ENCODE measurements around the gene POU2AF2.
A peak's percentile ranks its signal among the peaks of the same experiment; 100 is the strongest.

The POU2AF2 gene

GRCh38 chr11:111297696-111298095, 52.2 kb downstream of the POU2AF2 start:
- no peaks in the 10 kb centered on the region for H3F3A ChIP-seq (ENCODE audit: control insufficient read depth, insufficient read depth)
- no peak overlapping the region for H3K27ac ChIP-seq (ENCODE audit: low read depth, low read length)
- H4K20me1 ChIP-seq (ENCODE audit: control insufficient read depth, insufficient read depth, low read depth, low read length): no peaks in the 10 kb centered on the region
- H3K4me3 ChIP-seq (ENCODE audit: low read length): no peak overlapping the region
- peaks cover 15% of the 10 kb centered on the region for H3K4me1 ChIP-seq (ENCODE audit: control insufficient read depth, low read length)
- no peak overlapping the region for H3K4me2 ChIP-seq (ENCODE audit: low read length)
- no peaks in the 10 kb centered on the region for H3K79me2 ChIP-seq (ENCODE audit: control insufficient read depth, low read length)
- H3K9me2 ChIP-seq (replicated peaks; ENCODE audit: control insufficient read depth, low read length): no peaks in the 10 kb centered on the region
- no peaks in the 10 kb centered on the region for H3K36me3 ChIP-seq (ENCODE audit: control insufficient read depth, low read length)
- no peaks in the 10 kb centered on the region for H3K9me3 ChIP-seq (ENCODE audit: control insufficient read depth, insufficient read depth, low read length)
- TF ChIP-seq CTCF (IDR thresholded peaks at IDR 0.05; ENCODE audit: low read depth, low read length, poor library complexity, severe bottlenecking) (no peak), EZH2phosphoT487 (IDR thresholded peaks at IDR 0.05; ENCODE audit: borderline replicate concordance, low read length) (no peak)
- peaks cover 28% of the 10 kb centered on the region for H3K27me3 ChIP-seq (ENCODE audit: control insufficient read depth, low read length)

GRCh38 chr11:111298413-111299100, 53.0 kb downstream of the POU2AF2 start, which contains the start of gene POU2AF3:
Gene POU2AF3 (plus strand): TSS chr11:111298546. CDS start chr11:111298582, 36 bp downstream.
- Histone ChIP-seq H3K27ac (ENCODE audit: low read depth, low read length) (no peak within 1 kb of the TSS), H3K27me3 (ENCODE audit: control insufficient read depth, low read length) (peaks cover 29% of the 10 kb centered on the region), H3K36me3 (ENCODE audit: control insufficient read depth, low read length) (no peaks in the 10 kb centered on the region), H3K9me2 (replicated peaks; ENCODE audit: control insufficient read depth, low read length) (no peaks in the 10 kb centered on the region), H3K9me3 (ENCODE audit: control insufficient read depth, insufficient read depth, low read length) (no peaks in the 10 kb centered on the region), H4K20me1 (ENCODE audit: control insufficient read depth, insufficient read depth, low read depth, low read length) (no peaks in the 10 kb centered on the region), H3K4me1 (ENCODE audit: control insufficient read depth, low read length) (peaks cover 17% of the 10 kb centered on the region), H3K4me3 (ENCODE audit: low read length) (0 out of 2 replicates have a peak within 1 kb of the TSS, but pooled peaks have one; percentile 12), H3F3A (ENCODE audit: control insufficient read depth, insufficient read depth) (no peaks in the 10 kb centered on the region), H3K79me2 (ENCODE audit: control insufficient read depth, low read length) (no peaks in the 10 kb centered on the region), H3K4me2 (ENCODE audit: low read length) (peak within 1 kb of the TSS; percentile 46)
- TF ChIP-seq CTCF (IDR thresholded peaks at IDR 0.05; ENCODE audit: low read depth, low read length, poor library complexity, severe bottlenecking): no peak
- TF ChIP-seq EZH2phosphoT487 (IDR thresholded peaks at IDR 0.05; ENCODE audit: borderline replicate concordance, low read length): no peak

GRCh38 chr11:111299101-111300026, 53.8 kb downstream of the POU2AF2 start:
- TF ChIP-seq CTCF (IDR thresholded peaks at IDR 0.05; ENCODE audit: low read depth, low read length, poor library complexity, severe bottlenecking): no peak
- TF ChIP-seq EZH2phosphoT487 (IDR thresholded peaks at IDR 0.05; ENCODE audit: borderline replicate concordance, low read length): no peak
- Histone ChIP-seq H3K9me2 (replicated peaks; ENCODE audit: control insufficient read depth, low read length) (no peaks in the 10 kb centered on the region), H3K4me3 (ENCODE audit: low read length) (0 out of 2 replicates have a peak overlapping the region, but pooled peaks have one; percentile 12), H3K79me2 (ENCODE audit: control insufficient read depth, low read length) (no peaks in the 10 kb centered on the region), H4K20me1 (ENCODE audit: control insufficient read depth, insufficient read depth, low read depth, low read length) (no peaks in the 10 kb centered on the region), H3K27me3 (ENCODE audit: control insufficient read depth, low read length) (peaks cover 29% of the 10 kb centered on the region), H3K9me3 (ENCODE audit: control insufficient read depth, insufficient read depth, low read length) (no peaks in the 10 kb centered on the region), H3K4me2 (ENCODE audit: low read length) (peak overlapping the region; percentile 46), H3K36me3 (ENCODE audit: control insufficient read depth, low read length) (no peaks in the 10 kb centered on the region), H3F3A (ENCODE audit: control insufficient read depth, insufficient read depth) (no peaks in the 10 kb centered on the region), H3K27ac (ENCODE audit: low read depth, low read length) (no peak overlapping the region), H3K4me1 (ENCODE audit: control insufficient read depth, low read length) (peaks cover 16% of the 10 kb centered on the region)
